HepG2 (cell line): ENCODE data around the gene ASCC2. TPM values are rescaled to one million over a fixed set of nuclear protein-coding genes. Genes with fewer than 3 reads are reported as not detected.

ENCODE experiments used
- AGO1 ChIP-seq: fragments of 200-400 bp; formaldehyde crosslinking; IDR thresholded peaks from 2 replicates; pipeline ENCODE4 v1.6.1; 2017; ENCODE audit warnings: mild to moderate bottlenecking, low read depth, low read length, moderate library complexity; ENCODE audit not compliant: poor library complexity, severe bottlenecking
- AGO2 ChIP-seq: fragments of 200-400 bp; formaldehyde crosslinking; optimal IDR thresholded peaks from 2 replicates; pipeline ENCODE3; 2017; ENCODE audit warnings: mild to moderate bottlenecking, low read depth, low read length, moderate library complexity
- BHLHE40 ChIP-seq: IDR thresholded peaks from 2 replicates; pipeline ENCODE4 v1.6.1; 2011; ENCODE audit warnings: low read length, improper control_type of control experiment
- CEBPB ChIP-seq: IDR thresholded peaks from 2 replicates; pipeline ENCODE4 v1.6.1; 2011; ENCODE audit warnings: low read depth, low read length, improper control_type of control experiment, borderline replicate concordance
- CEBPG ChIP-seq: IDR thresholded peaks from 2 replicates; pipeline ENCODE4 v1.6.1; 2016
- EP300 ChIP-seq, 3 experiments: sonication (generic) in 1 of 3; formaldehyde crosslinking in 1 of 3; IDR thresholded peaks; 2 replicates each; pipeline versions ENCODE4 v1.5.1 to v1.6.1; 2011 to 2020; ENCODE audit warnings: low read depth in 2 of 3, low read length in 2 of 3, borderline replicate concordance in 1 of 3, improper control_type of control experiment in 1 of 3, mild to moderate bottlenecking in 1 of 3, missing genetic modification reagents in 1 of 3, moderate library complexity in 1 of 3
- JUNB ChIP-seq: sonication (generic); formaldehyde crosslinking; IDR thresholded peaks from 2 replicates; pipeline ENCODE4 v1.8.0; 2022; ENCODE audit warnings: missing genetic modification reagents, mild to moderate bottlenecking, borderline replicate concordance
- MEIS1 ChIP-seq: sonication (generic); formaldehyde crosslinking; IDR thresholded peaks from 2 replicates; pipeline ENCODE4 v1.9.0; 2021; ENCODE audit warnings: mild to moderate bottlenecking, missing genetic modification reagents, moderate library complexity, borderline replicate concordance
- NR2F2 ChIP-seq: IDR thresholded peaks from 2 replicates; pipeline ENCODE4 v1.6.1; 2012; ENCODE audit warnings: low read depth, inconsistent platforms, borderline replicate concordance
- NR2F6 ChIP-seq, 2 experiments: IDR thresholded peaks; 2 replicates each; pipeline ENCODE4 v1.6.1; 2016; ENCODE audit warnings: antibody characterized with exemption in 1 of 2, mild to moderate bottlenecking in 1 of 2
- PITX1 ChIP-seq: sonication (generic); formaldehyde crosslinking; IDR thresholded peaks from 2 replicates; pipeline ENCODE4 v1.5.1; 2020; ENCODE audit warnings: mild to moderate bottlenecking, missing genetic modification reagents
- REPIN1 ChIP-seq: sonication (generic); formaldehyde crosslinking; IDR thresholded peaks from 2 replicates; pipeline ENCODE4 v1.8.0; 2022; ENCODE audit warnings: missing genetic modification reagents, low read depth, mild to moderate bottlenecking, borderline replicate concordance
- SALL1 ChIP-seq: sonication (generic); formaldehyde crosslinking; IDR thresholded peaks from 2 replicates; pipeline ENCODE4 v1.8.0; 2022; ENCODE audit warnings: mild to moderate bottlenecking, missing genetic modification reagents
- SOX13 ChIP-seq, 3 experiments: fragments of 450-650 bp in 1 of 3; sonication (generic) in 1 of 3; formaldehyde crosslinking in 1 of 3; IDR thresholded peaks in 2 of 3; conservative IDR thresholded peaks in 1 of 3; 2 replicates each; pipeline versions ENCODE4 v1.5.0 to v1.6.1; 2016 to 2020; ENCODE audit warnings: antibody characterized with exemption in 1 of 3, mild to moderate bottlenecking in 1 of 3, missing compliant biosample characterization in 1 of 3, missing genetic modification reagents in 1 of 3, moderate library complexity in 1 of 3
- SOX6 ChIP-seq, 2 experiments: fragments of 450-650 bp in 1 of 2; sonication (generic) in 1 of 2; formaldehyde crosslinking in 1 of 2; IDR thresholded peaks; 2 replicates each; pipeline versions ENCODE4 v1.4.0 to v1.6.1; 2017 to 2020; ENCODE audit warnings: antibody characterized with exemption in 1 of 2, mild to moderate bottlenecking in 1 of 2, missing genetic modification reagents in 1 of 2
- TEAD3 ChIP-seq: optimal IDR thresholded peaks from 2 replicates; pipeline ENCODE3; 2016; ENCODE audit warnings: borderline replicate concordance
- UBTF ChIP-seq: sonication (generic); formaldehyde crosslinking; IDR thresholded peaks from 2 replicates; pipeline ENCODE4 v1.4.0; 2020; ENCODE audit warnings: mild to moderate bottlenecking, missing genetic modification reagents
- ZFY ChIP-seq: sonication (generic); formaldehyde crosslinking; IDR thresholded peaks from 2 replicates; pipeline ENCODE4 v1.4.0; 2020; ENCODE audit warnings: missing genetic modification reagents
- ZNF605 ChIP-seq: sonication (generic); formaldehyde crosslinking; IDR thresholded peaks from 2 replicates; pipeline ENCODE4 v1.8.0; 2022; ENCODE audit warnings: mild to moderate bottlenecking, missing genetic modification reagents
- ZUFSP ChIP-seq: sonication (generic); formaldehyde crosslinking; IDR thresholded peaks from 2 replicates; pipeline ENCODE4 v1.9.0; 2021; ENCODE audit warnings: missing genetic modification reagents, mild to moderate bottlenecking, borderline replicate concordance
- polyA plus RNA-seq, 8 experiments: library from polyadenylated mRNA; depleted of rRNA in 3 of 8; stranded (reverse) in 7 of 8; unstranded in 1 of 8; fragments of >200 nt; fragmentation: Illumina TruSeq in 4 of 8; extraction: Trizol in 4 of 8; gene quantifications; 2 replicates each; pipeline versions ENCODE4 v1.2.1 to v1.2.3, GENCODE V29; 2011 to 2016; ENCODE audit warnings: low read depth in 4 of 8, missing spikeins in 1 of 8, mixed read lengths in 1 of 8; ENCODE audit not compliant: insufficient read depth in 1 of 8
- total RNA-seq, 5 experiments: library from RNA; depleted of rRNA; stranded (reverse); fragments of >200 nt; fragmentation: Illumina TruSeq; extraction: Trizol; gene quantifications; 2 replicates each; pipeline ENCODE4 v1.2.3, GENCODE V29; 2016; ENCODE audit warnings: low read depth in 1 of 5

The ASCC2 gene
- total and polyA plus RNA-seq, 2 of the 13 experiments (the other 11 are each of a cell fraction or from before 2014, with no cell fraction given), result 26.2 to 26.3 TPM

GRCh38 chr22:29787371-29787980 lies 50.6 kb downstream of the ASCC2 start (continued):
- peak in 1 of 2 experiments; percentile 26; a peak in 1 of 4 replicates for TF ChIP-seq EP300 (IDR thresholded peaks at IDR 0.05; ENCODE audit: low read depth in 2 of 2, low read length in 2 of 2)
- no peak for TF ChIP-seq EP300 (CRISPR knock-in tag; IDR thresholded peaks at IDR 0.05; ENCODE audit: borderline replicate concordance)
- no peak for TF ChIP-seq SOX6 (IDR thresholded peaks at IDR 0.05)
- TF ChIP-seq SOX6 (CRISPR knock-in tag; IDR thresholded peaks at IDR 0.05), result 0 out of 2 replicates have a peak, but pooled peaks have one; percentile 29
- TF ChIP-seq CEBPG (CRISPR knock-in tag), result 0 out of 2 replicates have a peak, but pooled peaks have one; percentile 9
- peak; percentile 67; the same call in 1 of the 2 replicates for TF ChIP-seq NR2F6 (IDR thresholded peaks at IDR 0.05)
- TF ChIP-seq NR2F6 (CRISPR knock-in tag; IDR thresholded peaks at IDR 0.05), result no peak
- TF ChIP-seq SALL1 (CRISPR knock-in tag), result peak; percentile 51
- TF ChIP-seq JUNB, result no peak
- TF ChIP-seq TEAD3 (CRISPR knock-in tag), result peak; percentile 10
- TF ChIP-seq SOX13 (IDR thresholded peaks at IDR 0.05), result no peak
- peak in 1 of 2 experiments; percentile 49; a peak in 2 of 4 replicates for TF ChIP-seq SOX13 (CRISPR knock-in tag; conservative IDR thresholded peaks at IDR 0.05 in 1 of 2, IDR thresholded peaks at IDR 0.05 in 1 of 2)
- peak; percentile 7; the same call in 1 of the 2 replicates for TF ChIP-seq CEBPB
- 0 out of 2 replicates have a peak, but pooled peaks have one; percentile 46 for TF ChIP-seq MEIS1 (CRISPR knock-in tag)
- 0 out of 2 replicates have a peak, but pooled peaks have one; percentile 17 for TF ChIP-seq REPIN1 (CRISPR knock-in tag)
- TF ChIP-seq NR2F2, result peak; percentile 43; the same call in 1 of the 2 replicates
- TF ChIP-seq PITX1, result 0 out of 2 replicates have a peak, but pooled peaks have one; percentile 21
- peak; percentile 16; the same call in 1 of the 2 replicates for TF ChIP-seq ZFY (CRISPR knock-in tag)
- no peak for TF ChIP-seq AGO1
- no peak for TF ChIP-seq ZUFSP
- peak; percentile 26; the same call in 1 of the 2 replicates for TF ChIP-seq UBTF (CRISPR knock-in tag)
- no peak for TF ChIP-seq ZNF605 (CRISPR knock-in tag)
- TF ChIP-seq BHLHE40, result peak; percentile 71
- peak; percentile 40 for TF ChIP-seq AGO2
